ENCODE measurements around the gene IL12RB2. TPM values are rescaled to one million over a fixed set of nuclear protein-coding genes. Genes with fewer than 3 reads are reported as not detected.

IL12RB2 gene
- total RNA-seq, 4 donors from 2014 or later: 0.64 to 1.1 TPM; not detected in 2

DNA sequence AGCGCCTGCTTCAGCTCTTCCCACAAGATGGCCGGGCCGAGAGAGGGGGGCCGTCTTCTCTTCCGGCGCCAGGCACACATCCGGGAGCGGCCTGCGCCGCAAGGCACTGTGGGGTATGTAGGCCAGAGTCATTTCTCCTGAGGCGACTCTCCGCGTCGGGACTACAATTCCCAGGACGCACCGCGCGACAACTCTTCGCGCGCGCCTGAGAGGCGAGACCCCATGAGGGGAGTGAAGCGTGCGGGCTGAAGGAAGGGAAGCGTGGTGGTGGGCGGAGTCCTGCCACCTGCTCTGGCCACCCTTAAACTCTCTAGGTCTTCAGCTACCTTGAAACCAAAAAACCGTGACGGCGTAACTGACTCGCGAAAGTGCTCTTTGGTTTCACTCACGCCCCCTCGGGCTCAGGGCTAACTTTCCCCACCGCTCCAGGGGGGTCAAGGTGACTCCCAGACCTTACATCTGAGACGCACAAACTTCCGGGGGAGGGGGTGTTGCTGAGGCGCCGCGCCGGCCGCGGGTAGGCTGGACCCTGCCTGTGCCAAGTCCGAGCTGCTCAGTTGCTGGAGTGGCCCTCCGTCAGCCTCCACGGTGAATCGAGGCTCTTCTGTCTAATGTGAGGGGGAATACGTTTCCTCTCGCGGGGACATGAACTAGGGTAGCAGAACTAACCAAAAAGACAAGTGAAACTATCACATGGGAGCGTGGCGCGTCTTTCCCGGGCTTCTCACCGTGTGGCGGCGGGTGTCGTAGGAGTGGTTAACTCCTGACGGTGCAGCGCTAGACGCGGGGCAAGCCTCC is 122.9 kb downstream of the IL12RB2 start, which contains the start of gene SERBP1:
Gene SERBP1 (minus strand): TSS at position 45 of the 798 bp plus-strand sequence. CDS start 102 bp downstream, outside the sequence.
- no peaks in the 10 kb centered on the region for H3K27me3 ChIP-seq
- H3K9me3 ChIP-seq: no peaks in the 10 kb centered on the region
- peak; percentile 95 to 97 for DNase-seq
- peak in 1 of 4 experiments; percentile 8 for TF ChIP-seq CTCF (IDR thresholded peaks at IDR 0.05)
- TF ChIP-seq POLR2A (IDR thresholded peaks at IDR 0.05): peak; percentile 84 to 86
- no peaks in the 10 kb centered on the region for H3K36me3 ChIP-seq
- intact Hi-C loops (cut with DNase I; ENCODE audit: low total_unique reads): no loop called here
- H3K4me1 ChIP-seq: no peaks in the 10 kb centered on the region
- H3K27ac ChIP-seq: peak within 1 kb of the TSS; percentile 91
- peak within 1 kb of the TSS; percentile 73 to 82 for H3K4me3 ChIP-seq

GRCh38 chr1:67431156-67431765 is 123.6 kb downstream of the IL12RB2 start:
- H3K4me1 ChIP-seq: no peaks in the 10 kb centered on the region
- TF ChIP-seq POLR2A (IDR thresholded peaks at IDR 0.05) (no peak), CTCF (IDR thresholded peaks at IDR 0.05) (no peak)

GRCh38 chr1:67431869-67432578 is 124.4 kb downstream of the IL12RB2 start:
- TF ChIP-seq POLR2A (IDR thresholded peaks at IDR 0.05): no peak
- TF ChIP-seq CTCF (IDR thresholded peaks at IDR 0.05): no peak
- H3K36me3 ChIP-seq: no peaks in the 10 kb centered on the region
- no peaks in the 10 kb centered on the region for H3K27me3 ChIP-seq
- no peak for DNase-seq
- intact Hi-C loops (cut with DNase I; ENCODE audit: low total_unique reads): no loop called here
- H3K27ac ChIP-seq: peak overlapping the region in 1 of 2 donors; percentile 91
- no peaks in the 10 kb centered on the region for H3K9me3 ChIP-seq
- H3K4me1 ChIP-seq: no peaks in the 10 kb centered on the region
- no peak overlapping the region for H3K4me3 ChIP-seq

More at GRCh38 chr1:67431156-67431765, 123.6 kb downstream of the IL12RB2 start:
- Histone ChIP-seq H3K27ac (peak overlapping the region; percentile 91), H3K36me3 (no peaks in the 10 kb centered on the region), H3K4me3 (peak overlapping the region; percentile 73 to 82), H3K27me3 (no peaks in the 10 kb centered on the region), H3K9me3 (no peaks in the 10 kb centered on the region)
- no peak for DNase-seq
- intact Hi-C loops (cut with DNase I; ENCODE audit: low total_unique reads): no loop called here

DNA sequence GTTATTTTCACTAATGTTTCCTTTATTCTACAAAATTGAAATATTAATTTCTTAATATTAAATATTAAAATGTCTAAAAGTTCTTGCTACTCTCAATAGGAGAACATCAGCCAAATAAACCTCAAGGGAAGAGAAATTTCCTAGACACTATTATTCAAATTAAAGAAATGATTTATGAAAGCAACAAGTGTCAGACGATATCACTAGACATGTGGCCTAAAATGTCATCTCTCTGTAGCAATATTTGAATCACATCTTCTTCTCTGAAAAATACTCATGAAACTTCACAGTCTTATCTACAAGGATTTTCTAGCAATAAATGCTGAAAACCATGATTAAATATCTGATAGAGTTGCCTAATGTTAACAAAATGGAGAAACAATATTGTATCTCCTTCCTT is 125.1 kb downstream of the IL12RB2 start:
- TF ChIP-seq CTCF (IDR thresholded peaks at IDR 0.05): no peak
- intact Hi-C loops (cut with DNase I; ENCODE audit: low total_unique reads): no loop called here
- H3K4me3 ChIP-seq: no peak overlapping the region
- no peak overlapping the region for H3K27ac ChIP-seq
- no peaks in the 10 kb centered on the region for H3K36me3 ChIP-seq
- H3K4me1 ChIP-seq: no peaks in the 10 kb centered on the region
- no peaks in the 10 kb centered on the region for H3K9me3 ChIP-seq
- H3K27me3 ChIP-seq: no peaks in the 10 kb centered on the region
- no peak for DNase-seq

All from uterus (tissue), 4 donors.